Cardiac muscle cell (in vitro differentiated cells and primary cell): ENCODE results near the gene CST9. TPM values are rescaled to one million over a fixed set of nuclear protein-coding genes. Genes with fewer than 3 reads are reported as not detected.
A peak's percentile ranks its signal among the peaks of the same experiment; 100 is the strongest.

Source experiments
- DNase-seq, 2 donors: peaks; one replicate each; pipeline versions ENCODE4 v3.0.0 to v3.0.0-alpha.2; 2010 to 2017; ENCODE audit warnings: low read depth in 1 of 2, low spot score in 1 of 2
- H3K27ac ChIP-seq: fragments of 200-600 bp; sonication (generic); 2 replicates; pipeline ENCODE4 v1.5.1; 2016
- H3K27me3 ChIP-seq: fragments of 200-600 bp; sonication (generic); 2 replicates; pipeline ENCODE4 v1.6.0; 2016; ENCODE audit warnings: control low read depth
- H3K36me3 ChIP-seq: fragments of 200-600 bp; sonication (generic); 2 replicates; pipeline ENCODE4 v1.5.1; 2016; ENCODE audit warnings: control low read depth
- H3K4me1 ChIP-seq: fragments of 200-600 bp; sonication (generic); 2 replicates; pipeline ENCODE4 v1.8.1; 2017; ENCODE audit warnings: low read depth, mild to moderate bottlenecking, mixed run types
- H3K4me3 ChIP-seq: fragments of 200-600 bp; sonication (generic); 2 replicates; pipeline ENCODE4 v1.5.1; 2016; ENCODE audit warnings: mild to moderate bottlenecking
- H3K9me3 ChIP-seq: fragments of 200-600 bp; sonication (generic); 2 replicates; pipeline ENCODE4 v1.5.1; 2017; ENCODE audit warnings: low read depth, mild to moderate bottlenecking, control low read depth
- CTCF ChIP-seq: IDR thresholded peaks from 2 replicates; pipeline ENCODE4 v1.5.1; 2012; ENCODE audit warnings: low read depth, mild to moderate bottlenecking, low read length
- polyA plus RNA-seq: library from polyadenylated mRNA; unstranded; fragments of >200 nt; fragmentation: Nextera tagmentation; extraction: Ambion mirVana; gene quantifications from 2 replicates; pipeline ENCODE4 v1.2.1, GENCODE V29; 2016
- total RNA-seq: library from RNA; depleted of rRNA; stranded (reverse); fragments of >200 nt; gene quantifications from 2 replicates; pipeline ENCODE4 v1.2.3, GENCODE V29; 2016

The CST9 gene
- total and polyA plus RNA-seq, 2 experiments from 2014 or later, result not detected

- H3K27me3 ChIP-seq, result no peaks in the 10 kb centered on the region
- no peak overlapping the region for H3K27ac ChIP-seq
- H3K4me3 ChIP-seq, result no peak overlapping the region
- no peaks in the 10 kb centered on the region for H3K4me1 ChIP-seq
- no peaks in the 10 kb centered on the region for H3K9me3 ChIP-seq
- no peaks in the 10 kb centered on the region for H3K36me3 ChIP-seq
- TF ChIP-seq CTCF, result no peak
- DNase-seq, result no peak
Measured at GRCh38 chr20:23586735-23587525, 18.8 kb downstream of the CST9 start.

GRCh38 chr20:23585808-23586734, 19.6 kb downstream of the CST9 start:
- no peak for DNase-seq
- no peak for TF ChIP-seq CTCF
- Histone ChIP-seq H3K27ac (no peak overlapping the region), H3K9me3 (no peaks in the 10 kb centered on the region), H3K36me3 (no peaks in the 10 kb centered on the region), H3K27me3 (no peaks in the 10 kb centered on the region), H3K4me1 (no peaks in the 10 kb centered on the region), H3K4me3 (no peak overlapping the region)

- TF ChIP-seq CTCF, result no peak
Measured at GRCh38 chr20:23585449-23585807, 20.3 kb downstream of the CST9 start.

GRCh38 chr20:23584434-23585199, 21.1 kb downstream of the CST9 start:
- H3K27me3 ChIP-seq, result no peaks in the 10 kb centered on the region
- no peaks in the 10 kb centered on the region for H3K9me3 ChIP-seq
- H3K36me3 ChIP-seq, result no peaks in the 10 kb centered on the region
- no peak overlapping the region for H3K4me3 ChIP-seq
- TF ChIP-seq CTCF, result no peak
- H3K27ac ChIP-seq, result no peak overlapping the region
- DNase-seq, result peak in 1 of 2 donors; percentile 37
- H3K4me1 ChIP-seq, result no peaks in the 10 kb centered on the region

More at GRCh38 chr20:23585449-23585807, 20.3 kb downstream of the CST9 start:
- Histone ChIP-seq H3K4me1 (no peaks in the 10 kb centered on the region), H3K4me3 (no peak overlapping the region), H3K27ac (no peak overlapping the region), H3K9me3 (no peaks in the 10 kb centered on the region), H3K36me3 (no peaks in the 10 kb centered on the region), H3K27me3 (no peaks in the 10 kb centered on the region)
- DNase-seq, result no peak

- H3K27ac ChIP-seq, result no peak overlapping the region
- no peaks in the 10 kb centered on the region for H3K36me3 ChIP-seq
- TF ChIP-seq CTCF, result no peak
- no peak for DNase-seq
- H3K9me3 ChIP-seq, result no peaks in the 10 kb centered on the region
- H3K4me3 ChIP-seq, result no peak overlapping the region
- H3K27me3 ChIP-seq, result no peaks in the 10 kb centered on the region
- no peaks in the 10 kb centered on the region for H3K4me1 ChIP-seq
Measured at GRCh38 chr20:23583526-23583925, 22.2 kb downstream of the CST9 start.
